AG08396 (cell line): ENCODE data around the gene CTTNBP2.

Experiments used
- DNase-seq: peaks from one replicate; pipeline ENCODE4 v3.0.0; 2012; ENCODE audit warnings: low spot score, mixed read lengths

The CTTNBP2 gene

GRCh38 chr7:117818232-117818631, 55.0 kb downstream of the CTTNBP2 start:
- no peak for DNase-seq

- DNase-seq, result no peak
Measured at GRCh38 chr7:117816727-117817126, 56.5 kb downstream of the CTTNBP2 start.

- DNase-seq, result no peak
Measured at GRCh38 chr7:117811696-117812095, 61.5 kb downstream of the CTTNBP2 start.

DNA sequence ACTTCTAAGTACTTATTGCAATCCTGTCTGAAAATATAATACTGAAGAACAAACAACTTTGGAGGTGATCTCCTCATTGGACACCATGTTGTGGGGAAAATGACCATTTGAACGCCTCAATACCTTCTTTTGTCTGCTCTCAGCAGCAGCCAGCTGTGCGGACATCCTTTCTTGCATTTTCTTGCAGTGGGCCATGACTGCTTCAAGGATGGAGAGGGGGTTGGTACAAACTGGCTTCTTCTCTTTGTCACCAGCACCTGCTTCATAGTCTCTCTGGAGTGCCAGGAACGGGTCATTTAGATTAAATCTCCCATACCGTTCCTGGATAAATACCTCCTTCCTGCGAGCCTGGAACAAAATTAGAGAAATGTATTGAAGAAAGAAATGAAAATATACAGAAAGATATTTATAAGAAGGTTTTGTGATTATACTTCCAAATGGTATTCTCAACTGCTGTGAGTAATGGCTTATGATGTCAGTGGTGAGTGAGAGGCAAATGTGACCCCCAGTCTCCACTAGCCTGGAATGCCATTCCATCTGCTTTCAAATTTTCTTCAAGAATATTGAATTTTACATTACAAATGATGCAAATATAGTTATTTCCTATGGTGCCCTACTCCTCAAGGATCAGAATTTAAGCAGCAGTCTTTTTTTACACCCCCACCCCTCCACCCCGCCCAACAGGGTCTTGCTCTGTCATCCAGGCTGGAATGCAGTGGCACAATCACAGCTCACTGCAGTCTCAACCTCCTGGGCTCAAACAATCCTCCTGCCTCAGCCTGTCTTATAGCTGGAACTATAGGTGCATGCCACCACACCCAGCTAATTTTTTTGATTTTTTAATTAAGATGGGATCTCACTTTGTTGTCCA, 62.4 kb downstream of the CTTNBP2 start:
- peak; percentile 30 for DNase-seq

- no peak for DNase-seq
Measured at GRCh38 chr7:117809958-117810357, 63.3 kb downstream of the CTTNBP2 start.

GRCh38 chr7:117808910-117809705, 64.1 kb downstream of the CTTNBP2 start:
- DNase-seq, result no peak

GRCh38 chr7:117808341-117808757, 64.9 kb downstream of the CTTNBP2 start:
- peak; percentile 27 for DNase-seq

GRCh38 chr7:117807676-117808075, 65.6 kb downstream of the CTTNBP2 start:
- DNase-seq, result no peak

DNA sequence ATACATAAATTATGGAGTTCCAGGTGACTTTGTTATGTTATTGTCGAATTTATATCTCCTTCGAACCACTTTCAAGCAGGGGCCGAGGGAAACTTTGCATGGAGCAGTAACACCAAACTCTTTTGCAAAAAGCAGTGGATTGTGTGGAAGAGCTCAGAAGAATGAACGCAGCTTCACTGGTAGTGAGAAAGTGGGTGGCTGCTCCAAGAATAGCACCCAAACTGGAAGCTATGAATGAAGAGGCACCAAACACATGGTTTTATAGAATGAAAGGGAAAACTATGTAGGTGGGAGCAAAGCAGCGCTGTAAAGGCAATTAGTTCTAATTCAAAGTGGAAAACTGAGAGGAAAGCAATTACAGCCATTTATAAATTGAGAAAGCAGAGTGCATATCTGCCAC, 67.2 kb downstream of the CTTNBP2 start:
- DNase-seq, result no peak

DNA sequence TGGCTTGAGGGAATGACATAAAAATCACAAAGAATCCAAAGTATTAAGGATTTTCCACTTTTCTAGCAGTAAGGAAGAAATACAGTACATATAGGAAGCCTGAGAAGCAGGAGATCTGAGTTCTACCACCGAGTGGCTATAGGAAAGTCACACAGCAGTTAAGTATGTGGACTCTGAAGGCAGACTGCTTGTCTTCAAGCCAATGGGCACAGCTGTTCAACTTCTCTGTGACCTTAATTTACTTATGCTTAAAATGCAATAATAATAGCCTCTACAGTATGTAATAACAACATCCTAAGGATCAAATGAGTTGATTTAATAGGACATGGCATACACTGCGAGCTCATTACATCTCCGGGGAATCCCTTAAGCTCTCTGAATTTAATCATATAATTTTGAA, 68.0 kb downstream of the CTTNBP2 start:
- no peak for DNase-seq

DNA sequence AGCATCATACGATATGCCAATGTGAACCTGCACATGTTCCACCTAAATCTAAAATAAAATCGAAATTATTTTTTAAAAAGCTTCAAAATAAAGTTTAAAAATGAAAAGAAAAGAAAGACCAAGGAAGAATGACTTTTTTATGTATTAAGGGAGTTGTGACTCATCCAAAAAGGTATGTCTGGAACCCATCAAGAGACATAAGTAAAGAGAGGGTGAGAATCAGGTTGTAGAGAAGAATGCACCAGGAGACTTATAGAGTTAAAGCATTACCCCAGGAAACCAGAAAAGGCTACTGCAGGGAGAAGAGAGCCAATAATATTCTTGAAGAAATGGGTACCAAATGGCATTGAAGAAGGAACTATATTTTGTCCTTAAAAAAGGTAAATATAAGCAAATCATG, 69.8 kb downstream of the CTTNBP2 start:
- DNase-seq, result no peak

GRCh38 chr7:117802660-117803059, 70.6 kb downstream of the CTTNBP2 start:
- no peak for DNase-seq

GRCh38 chr7:117800841-117801240, 72.4 kb downstream of the CTTNBP2 start:
- DNase-seq, result no peak

DNA sequence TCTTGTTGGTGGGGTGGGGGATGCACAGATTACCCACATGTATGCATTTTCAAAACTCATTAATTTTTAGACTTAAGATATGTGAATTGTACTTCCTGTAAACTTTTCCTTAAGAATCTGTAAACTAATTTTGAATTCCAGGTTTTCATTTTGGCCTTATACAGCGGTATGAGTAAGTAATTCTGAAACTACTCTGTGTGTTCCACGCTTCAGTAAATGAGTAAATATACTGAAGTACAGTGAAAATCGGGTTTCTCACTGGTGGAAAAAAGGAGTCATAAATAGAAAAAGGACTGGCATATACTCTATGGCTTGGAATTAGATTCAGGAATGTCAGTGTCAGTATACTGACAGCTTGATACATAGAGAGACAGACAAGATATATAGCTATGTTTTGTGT, 72.8 kb downstream of the CTTNBP2 start:
- DNase-seq, result no peak

DNA sequence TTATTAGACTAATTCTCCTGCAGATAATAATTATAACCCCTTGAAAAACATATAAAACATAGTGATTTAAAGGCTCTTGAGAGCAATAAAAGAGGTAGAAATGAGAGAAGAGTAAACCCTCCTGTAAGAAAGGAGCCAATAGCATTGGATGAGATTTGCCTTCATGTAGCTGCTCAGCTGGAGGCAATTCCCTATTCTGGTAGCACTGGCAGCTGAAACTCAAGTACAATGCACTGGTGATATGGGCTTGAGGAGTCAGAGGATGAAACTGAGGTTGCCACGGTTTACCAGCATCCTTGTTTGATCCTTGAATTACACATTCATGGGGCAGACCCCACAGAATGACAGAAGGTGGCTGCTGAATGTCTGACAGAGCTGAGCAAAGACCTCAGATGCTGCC, 76.4 kb downstream of the CTTNBP2 start:
- no peak for DNase-seq

- no peak for DNase-seq
Measured at GRCh38 chr7:117793976-117794375, 79.3 kb downstream of the CTTNBP2 start.

DNA sequence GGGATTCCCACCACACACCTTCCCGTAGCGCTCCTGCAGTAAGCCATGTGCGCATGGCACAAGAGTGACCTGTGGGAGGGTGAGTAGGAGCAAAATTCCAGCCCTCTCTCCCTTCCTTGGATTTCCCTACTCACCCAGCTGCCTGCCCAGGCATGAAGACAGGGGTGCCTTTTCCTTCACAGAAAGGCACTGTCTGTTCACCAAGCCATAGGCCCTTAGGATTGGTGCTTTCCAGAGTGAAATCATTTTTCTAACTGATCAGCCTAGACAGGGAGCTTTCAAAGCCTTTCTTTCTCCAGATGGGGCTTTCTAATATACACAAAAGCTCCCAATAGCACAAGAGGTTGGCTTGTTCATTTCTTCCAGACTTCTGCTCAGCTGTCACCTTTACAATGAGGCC, 79.7 kb downstream of the CTTNBP2 start:
- DNase-seq, result no peak

GRCh38 chr7:117791877-117792780, 81.1 kb downstream of the CTTNBP2 start:
- no peak for DNase-seq

- DNase-seq, result no peak
Measured at GRCh38 chr7:117790731-117791130, 82.5 kb downstream of the CTTNBP2 start.

- no peak for DNase-seq
Measured at GRCh38 chr7:117790251-117790650, 83.0 kb downstream of the CTTNBP2 start.

GRCh38 chr7:117785431-117785830, 87.8 kb downstream of the CTTNBP2 start:
- DNase-seq, result no peak

DNA sequence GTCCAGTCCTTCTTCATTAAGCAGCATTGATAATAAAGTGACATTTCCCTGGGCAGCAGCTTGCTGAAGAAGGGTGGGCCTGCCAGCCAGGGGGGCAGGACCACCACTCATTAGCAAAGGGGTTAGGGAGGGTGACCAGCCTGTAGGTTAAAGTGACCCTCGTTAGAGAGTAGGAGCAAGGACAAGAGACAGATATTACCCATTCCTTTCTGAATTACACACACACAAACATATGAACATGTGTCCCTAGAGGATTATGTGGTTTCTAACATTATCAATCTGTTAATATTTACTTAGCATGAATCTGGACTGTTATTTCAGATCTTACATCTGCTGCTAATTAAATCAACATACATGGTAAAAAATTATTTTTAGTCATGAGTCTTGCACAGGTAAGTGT, 88.9 kb downstream of the CTTNBP2 start:
- DNase-seq, result no peak
